H9 (cell line): ENCODE data around the gene TLR5. TPM values are rescaled to one million over a fixed set of nuclear protein-coding genes. Genes with fewer than 3 reads are reported as not detected.

Experiments used
- DNase-seq: peaks from one replicate; pipeline ENCODE4 v3.0.0-alpha.2; 2017
- H2AFZ ChIP-seq: one replicate; pipeline ENCODE4 v1.6.1; 2013; ENCODE audit warnings: mild to moderate bottlenecking, low read length, control low read depth, moderate library complexity
- H2AK5ac ChIP-seq: 2 replicates; pipeline ENCODE4 v1.6.1; 2013; ENCODE audit warnings: low read length, control low read depth, mixed read lengths; ENCODE audit not compliant: insufficient read length
- H2BK120ac ChIP-seq: one replicate; pipeline ENCODE4 v1.6.1; 2013; ENCODE audit warnings: low read depth, mild to moderate bottlenecking, low read length, control low read depth, inconsistent platforms; ENCODE audit not compliant: poor library complexity, severe bottlenecking
- H2BK12ac ChIP-seq: 2 replicates; pipeline ENCODE4 v1.6.1; 2013; ENCODE audit warnings: low read length, control low read depth, mixed read lengths, low read depth; ENCODE audit not compliant: insufficient read length
- H2BK15ac ChIP-seq: 2 replicates; pipeline ENCODE4 v1.6.1; 2013; ENCODE audit warnings: low read depth, low read length, control low read depth
- H2BK20ac ChIP-seq: one replicate; pipeline ENCODE4 v1.6.1; 2013; ENCODE audit warnings: low read depth, mild to moderate bottlenecking, low read length, control low read depth, inconsistent platforms; ENCODE audit not compliant: poor library complexity, severe bottlenecking
- H2BK5ac ChIP-seq: 2 replicates; pipeline ENCODE4 v1.6.1; 2013; ENCODE audit warnings: low read length, control low read depth, mixed read lengths; ENCODE audit not compliant: insufficient read length
- H3K14ac ChIP-seq: 2 replicates; pipeline ENCODE4 v1.6.1; 2013; ENCODE audit warnings: low read length, control low read depth; ENCODE audit not compliant: insufficient read depth
- H3K18ac ChIP-seq: 2 replicates; pipeline ENCODE4 v1.6.1; 2013; ENCODE audit warnings: low read depth, mild to moderate bottlenecking, mixed read lengths, low read length, control low read depth; ENCODE audit not compliant: insufficient read length
- H3K23ac ChIP-seq: 2 replicates; pipeline ENCODE4 v1.6.1; 2013; ENCODE audit warnings: low read length, control low read depth, mixed read lengths, low read depth; ENCODE audit not compliant: insufficient read length
- H3K23me2 ChIP-seq: 2 replicates; pipeline ENCODE4 v1.6.1; 2013; ENCODE audit warnings: low read depth, mild to moderate bottlenecking, mixed read lengths, low read length, control low read depth; ENCODE audit not compliant: insufficient read length, poor library complexity, severe bottlenecking
- H3K27ac ChIP-seq: 2 replicates; pipeline ENCODE4 v1.5.1; 2013; ENCODE audit warnings: low read length, control low read depth, mixed read lengths, low read depth; ENCODE audit not compliant: insufficient read length
- H3K27me3 ChIP-seq: 2 replicates; pipeline ENCODE4 v1.6.1; 2013; ENCODE audit warnings: low read length, control low read depth, inconsistent platforms; ENCODE audit not compliant: insufficient read depth
- H3K4ac ChIP-seq: 2 replicates; pipeline ENCODE4 v1.6.1; 2013; ENCODE audit warnings: low read depth, mild to moderate bottlenecking, control low read depth, inconsistent platforms, low read length, moderate library complexity
- H3K4me1 ChIP-seq: 2 replicates; pipeline ENCODE4 v1.6.1; 2013; ENCODE audit warnings: low read length, control low read depth, inconsistent platforms; ENCODE audit not compliant: insufficient read depth
- H3K4me2 ChIP-seq: 2 replicates; pipeline ENCODE4 v1.6.1; 2013; ENCODE audit warnings: low read length, control low read depth, mixed read lengths; ENCODE audit not compliant: insufficient read length, insufficient read depth
- H3K56ac ChIP-seq: 2 replicates; pipeline ENCODE4 v1.6.1; 2013; ENCODE audit warnings: low read depth, mild to moderate bottlenecking, mixed read lengths, low read length, control low read depth; ENCODE audit not compliant: insufficient read length
- H3K79me1 ChIP-seq: 2 replicates; pipeline ENCODE4 v1.6.1; 2013; ENCODE audit warnings: low read depth, mild to moderate bottlenecking, moderate library complexity, low read length, control low read depth, inconsistent platforms; ENCODE audit not compliant: insufficient read depth, poor library complexity, severe bottlenecking
- H3K79me2 ChIP-seq: 2 replicates; pipeline ENCODE4 v1.6.1; 2013; ENCODE audit warnings: low read length, control low read depth, inconsistent platforms; ENCODE audit not compliant: insufficient read depth
- H3K9ac ChIP-seq: 2 replicates; pipeline ENCODE4 v1.6.1; 2013; ENCODE audit warnings: low read length, control low read depth, mixed read lengths; ENCODE audit not compliant: insufficient read length; ENCODE audit errors: extremely low read depth
- H3K9me3 ChIP-seq: one replicate; pipeline ENCODE4 v1.6.1; 2013; ENCODE audit warnings: low read depth, low read length, inconsistent platforms; ENCODE audit not compliant: control insufficient read depth
- H3T11ph ChIP-seq: one replicate; pipeline ENCODE4 v1.6.1; 2013; ENCODE audit warnings: mild to moderate bottlenecking, low read length, control low read depth, inconsistent platforms
- H4K20me1 ChIP-seq: one replicate; pipeline ENCODE4 v1.6.1; 2013; ENCODE audit not compliant: control insufficient read depth, insufficient read length, insufficient read depth
- H4K5ac ChIP-seq: 2 replicates; pipeline ENCODE4 v1.6.1; 2013; ENCODE audit warnings: low read depth, mild to moderate bottlenecking, mixed read lengths, low read length, control low read depth; ENCODE audit not compliant: insufficient read length
- H4K8ac ChIP-seq: replicated peaks from 2 replicates; pipeline ENCODE4 v1.6.1; 2013; ENCODE audit warnings: low read length, control low read depth, mixed read lengths, low read depth; ENCODE audit not compliant: insufficient read length
- H4K91ac ChIP-seq: 2 replicates; pipeline ENCODE4 v1.6.1; 2013; ENCODE audit warnings: low read depth, mild to moderate bottlenecking, moderate library complexity, mixed read lengths, low read length, control low read depth; ENCODE audit not compliant: insufficient read length
- H3K27ac Mint-ChIP-seq, 3 experiments: 2 replicates in 2 of 3; 3 replicates in 1 of 3; pipeline ENCODE4 v1.8.0; 2020 to 2021; ENCODE audit warnings: mixed read lengths in 3 of 3, mild to moderate bottlenecking in 1 of 3, moderate library complexity in 1 of 3
- H3K27me3 Mint-ChIP-seq: 2 replicates; pipeline ENCODE4 v1.8.0; 2021; ENCODE audit warnings: low read depth, mild to moderate bottlenecking, moderate library complexity, mixed read lengths
- H3K36me3 Mint-ChIP-seq, 3 experiments: 2 replicates in 2 of 3; 3 replicates in 1 of 3; pipeline ENCODE4 v1.8.0; 2020 to 2021; ENCODE audit warnings: low read depth in 3 of 3, mixed read lengths in 3 of 3; ENCODE audit not compliant: insufficient read depth in 1 of 3
- H3K4me1 Mint-ChIP-seq, 2 experiments: 2 replicates each; pipeline ENCODE4 v1.8.0; 2020; ENCODE audit warnings: mixed read lengths in 2 of 2
- H3K4me3 Mint-ChIP-seq, 2 experiments: 2 replicates in 1 of 2; 3 replicates in 1 of 2; pipeline ENCODE4 v1.8.0; 2020 to 2021; ENCODE audit warnings: mild to moderate bottlenecking in 2 of 2, mixed read lengths in 2 of 2, moderate library complexity in 1 of 2
- H3K9me3 Mint-ChIP-seq, 2 experiments: 2 replicates in 1 of 2; 3 replicates in 1 of 2; pipeline ENCODE4 v1.8.0; 2020; ENCODE audit warnings: mild to moderate bottlenecking in 2 of 2, mixed read lengths in 2 of 2, moderate library complexity in 1 of 2
- CTCF ChIP-seq: fragments of 200-600 bp; sonication (generic); conservative IDR thresholded peaks from 3 replicates; pipeline ENCODE4 v1.8.0; 2021; ENCODE audit warnings: antibody characterized with exemption, mild to moderate bottlenecking
- WGBS: extraction: QIAGEN DNeasy Blood & Tissue Kit; methylation state at CpG from one replicate; pipeline ENCODE4 v1.1.7; 2013; ENCODE audit warnings: missing lambda C conversion rate, low lambda C conversion rate, mixed read lengths; ENCODE audit not compliant: insufficient read length; ENCODE audit errors: extremely low coverage; 5-methylcytosine and 5-hydroxymethylcytosine counted together
- total RNA-seq: library from RNA; stranded (reverse); gene quantifications from 2 replicates; pipeline ENCODE4 v1.2.1, GENCODE V29; 2021

Gene TLR5
- total RNA-seq, 1 experiment from 2014 or later, result not detected

- Histone ChIP-seq H3K9ac (no peak overlapping the region), H2BK20ac (no peak overlapping the region), H2BK120ac (no peak overlapping the region), H3K79me2 (no peaks in the 10 kb centered on the region), H2BK12ac (no peak overlapping the region), H3K18ac (no peak overlapping the region), H3K4ac (no peak overlapping the region), H3T11ph (no peak overlapping the region), H3K23me2 (peaks cover 9% of the 10 kb centered on the region), H4K5ac (no peak overlapping the region), H3K27me3 (no peaks in the 10 kb centered on the region; the same call in 1 of the 2 replicates), H4K91ac (no peak overlapping the region), H3K4me1 (no peaks in the 10 kb centered on the region; the same call in 1 of the 2 replicates), H3K4me2 (no peak overlapping the region), H2AK5ac (no peak overlapping the region), H3K27ac (no peak overlapping the region), H3K23ac (no peak overlapping the region), H2AFZ (no peak overlapping the region), H4K8ac (no peak overlapping the region), H4K20me1 (no peaks in the 10 kb centered on the region), H3K14ac (no peak overlapping the region), H2BK15ac (no peak overlapping the region), H3K79me1 (no peaks in the 10 kb centered on the region), H3K9me3 (no peaks in the 10 kb centered on the region), H3K56ac (no peak overlapping the region), H2BK5ac (no peak overlapping the region)
- H3K4me3 Mint-ChIP-seq, result no peak overlapping the region
- no peaks in the 10 kb centered on the region; a peak in 1 of 7 replicates for H3K36me3 Mint-ChIP-seq
- no peak for TF ChIP-seq CTCF
- no CpG with 5 or more reads among the region's 2 CpGs for WGBS
- H3K4me1 Mint-ChIP-seq, result peaks cover 4 to 9% of the 10 kb centered on the region in 2 experiments
- H3K27ac Mint-ChIP-seq, result no peak overlapping the region
- no peaks in the 10 kb centered on the region; a peak in 1 of 5 replicates for H3K9me3 Mint-ChIP-seq
- DNase-seq, result no peak
- H3K27me3 Mint-ChIP-seq, result peaks cover 41% of the 10 kb centered on the region
These were observed 4.4 kb upstream of the TLR5 start for GRCh38 chr1:223147409-223147808.
